C4-2B (cell line): ENCODE measurements around the gene INSIG1.

Experiments used
- H3K27ac ChIP-seq: fragments of 450-650 bp; 2 replicates; pipeline ENCODE4 v1.5.1; 2017
- ZFX ChIP-seq: fragments of 450-650 bp; IDR thresholded peaks from 2 replicates; pipeline ENCODE4 v1.6.1; 2017
- TF ChIP-seq, protein P1 (sequence below): fragments of 450-650 bp; conservative IDR thresholded peaks from 2 replicates; pipeline ENCODE4 v1.5.1; 2017; ENCODE audit warnings: mild to moderate bottlenecking

The INSIG1 gene

DNA sequence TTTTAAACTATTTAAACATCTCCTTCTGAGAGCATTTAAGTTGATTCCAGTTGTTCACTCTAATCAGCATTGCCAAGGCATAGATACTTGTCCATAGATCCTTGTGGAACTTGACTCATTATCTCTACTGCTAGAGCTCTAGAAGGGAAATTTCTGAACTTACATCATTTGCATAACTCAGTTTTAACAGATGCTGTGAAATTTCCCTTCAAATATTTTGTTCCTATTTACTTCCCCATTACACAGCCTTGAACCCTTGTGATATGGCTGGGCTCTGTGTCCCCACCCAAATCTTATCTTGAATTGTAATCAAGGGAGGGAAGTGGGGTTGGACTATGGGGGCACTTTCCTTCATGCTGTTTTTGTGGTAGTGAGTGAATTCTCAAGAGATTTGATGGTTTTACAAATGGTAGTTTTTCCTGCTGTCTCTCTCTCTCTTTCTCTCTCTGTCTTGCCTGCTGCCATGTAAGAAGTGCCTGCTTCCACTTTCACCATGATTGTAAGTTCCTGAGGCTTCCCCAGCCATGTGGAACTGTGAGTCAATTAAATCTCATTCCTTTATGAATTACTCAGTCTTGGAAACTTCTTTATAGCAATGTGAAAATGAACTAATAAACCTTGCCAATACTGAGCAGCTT, 25.4 kb downstream of the INSIG1 start:
- no peak overlapping the region for H3K27ac ChIP-seq
- TF ChIP-seq ZFX, result no peak
- TF ChIP-seq, protein P1, sequence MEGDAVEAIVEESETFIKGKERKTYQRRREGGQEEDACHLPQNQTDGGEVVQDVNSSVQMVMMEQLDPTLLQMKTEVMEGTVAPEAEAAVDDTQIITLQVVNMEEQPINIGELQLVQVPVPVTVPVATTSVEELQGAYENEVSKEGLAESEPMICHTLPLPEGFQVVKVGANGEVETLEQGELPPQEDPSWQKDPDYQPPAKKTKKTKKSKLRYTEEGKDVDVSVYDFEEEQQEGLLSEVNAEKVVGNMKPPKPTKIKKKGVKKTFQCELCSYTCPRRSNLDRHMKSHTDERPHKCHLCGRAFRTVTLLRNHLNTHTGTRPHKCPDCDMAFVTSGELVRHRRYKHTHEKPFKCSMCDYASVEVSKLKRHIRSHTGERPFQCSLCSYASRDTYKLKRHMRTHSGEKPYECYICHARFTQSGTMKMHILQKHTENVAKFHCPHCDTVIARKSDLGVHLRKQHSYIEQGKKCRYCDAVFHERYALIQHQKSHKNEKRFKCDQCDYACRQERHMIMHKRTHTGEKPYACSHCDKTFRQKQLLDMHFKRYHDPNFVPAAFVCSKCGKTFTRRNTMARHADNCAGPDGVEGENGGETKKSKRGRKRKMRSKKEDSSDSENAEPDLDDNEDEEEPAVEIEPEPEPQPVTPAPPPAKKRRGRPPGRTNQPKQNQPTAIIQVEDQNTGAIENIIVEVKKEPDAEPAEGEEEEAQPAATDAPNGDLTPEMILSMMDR, result no peak

DNA sequence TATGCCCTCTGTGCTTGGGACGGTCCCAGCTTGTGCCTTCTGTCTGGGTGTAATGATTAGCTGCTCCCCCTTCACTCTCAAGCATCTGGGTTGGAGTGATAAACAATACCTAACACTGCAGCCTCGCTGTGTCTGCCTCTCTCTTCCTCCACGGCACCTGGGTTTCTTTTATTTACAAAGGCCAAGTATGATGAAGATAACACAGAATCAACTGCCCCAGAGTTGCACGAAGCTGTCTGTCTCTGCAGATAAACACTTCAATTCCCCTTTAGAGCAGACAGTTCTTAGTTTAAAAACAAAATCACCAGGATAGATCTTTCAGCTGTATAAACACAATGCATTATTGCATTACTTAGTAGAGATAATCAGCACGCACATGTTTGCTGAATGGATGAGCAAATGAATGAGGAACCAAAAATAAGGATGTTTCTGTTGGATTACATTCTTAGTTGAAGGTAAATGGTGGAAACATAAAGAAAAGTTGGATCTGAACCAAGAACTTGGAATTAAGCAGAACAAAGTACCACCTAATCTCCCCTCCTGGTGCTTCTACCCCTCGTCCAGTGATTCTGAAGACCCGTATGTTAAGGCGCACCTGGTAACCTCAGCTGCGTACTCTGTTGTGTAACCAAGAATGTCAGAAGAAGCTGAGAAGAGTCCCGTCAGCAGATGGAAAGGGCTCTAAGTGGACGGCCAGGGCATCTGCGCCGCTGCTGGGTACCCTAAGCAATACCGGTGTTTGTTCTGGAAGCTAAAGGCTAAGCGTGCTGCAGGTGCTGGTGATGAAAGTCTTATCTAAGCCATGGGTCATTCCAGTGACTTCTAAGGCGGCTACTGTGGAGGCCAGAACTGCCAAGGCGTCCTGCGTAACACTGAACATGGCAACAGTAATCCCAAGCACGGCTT, 26.6 kb downstream of the INSIG1 start:
- no peak for TF ChIP-seq ZFX
- TF ChIP-seq, protein P1, result no peak

DNA sequence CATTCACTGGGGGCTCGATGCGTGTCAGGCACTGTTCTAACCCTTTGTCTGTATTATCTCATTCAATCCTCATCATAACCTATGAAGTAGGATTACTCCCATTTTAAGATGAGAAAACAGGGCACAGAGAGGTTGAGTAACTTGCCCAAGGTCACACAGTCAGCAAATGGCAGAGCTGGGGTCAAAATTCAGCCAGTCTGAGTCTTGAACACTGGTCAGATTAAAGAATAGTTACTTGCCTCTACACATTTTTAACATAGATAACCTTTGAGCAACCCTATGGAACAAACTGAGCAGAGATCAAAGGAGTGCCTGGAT, 27.2 kb downstream of the INSIG1 start:
- no peak for TF ChIP-seq ZFX
- TF ChIP-seq, protein P1, result no peak
- no peak overlapping the region for H3K27ac ChIP-seq

More for the DNA sequence above, 26.6 kb downstream of the INSIG1 start:
- H3K27ac ChIP-seq, result no peak overlapping the region

DNA sequence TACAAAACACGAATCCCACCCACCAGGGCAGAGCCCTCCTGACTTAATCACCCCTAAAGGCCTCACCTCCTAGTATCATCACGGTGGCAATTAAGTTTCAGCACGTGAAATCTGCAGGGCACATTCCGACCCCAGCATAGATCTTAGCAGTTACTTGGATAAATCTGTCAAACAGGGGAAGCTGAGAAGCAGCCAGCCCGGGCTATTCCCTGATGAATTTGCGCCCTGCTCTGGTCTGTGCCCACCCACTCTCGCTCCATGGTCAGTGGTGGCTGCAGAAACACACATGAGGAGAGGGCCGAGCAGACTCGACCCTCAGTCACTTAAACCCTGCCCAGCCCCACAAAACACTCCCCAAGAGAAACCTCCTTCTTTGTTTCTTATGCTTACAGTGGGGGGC, 28.7 kb downstream of the INSIG1 start:
- H3K27ac ChIP-seq, result no peak overlapping the region
- TF ChIP-seq, protein P1, result no peak
- TF ChIP-seq ZFX, result no peak

DNA sequence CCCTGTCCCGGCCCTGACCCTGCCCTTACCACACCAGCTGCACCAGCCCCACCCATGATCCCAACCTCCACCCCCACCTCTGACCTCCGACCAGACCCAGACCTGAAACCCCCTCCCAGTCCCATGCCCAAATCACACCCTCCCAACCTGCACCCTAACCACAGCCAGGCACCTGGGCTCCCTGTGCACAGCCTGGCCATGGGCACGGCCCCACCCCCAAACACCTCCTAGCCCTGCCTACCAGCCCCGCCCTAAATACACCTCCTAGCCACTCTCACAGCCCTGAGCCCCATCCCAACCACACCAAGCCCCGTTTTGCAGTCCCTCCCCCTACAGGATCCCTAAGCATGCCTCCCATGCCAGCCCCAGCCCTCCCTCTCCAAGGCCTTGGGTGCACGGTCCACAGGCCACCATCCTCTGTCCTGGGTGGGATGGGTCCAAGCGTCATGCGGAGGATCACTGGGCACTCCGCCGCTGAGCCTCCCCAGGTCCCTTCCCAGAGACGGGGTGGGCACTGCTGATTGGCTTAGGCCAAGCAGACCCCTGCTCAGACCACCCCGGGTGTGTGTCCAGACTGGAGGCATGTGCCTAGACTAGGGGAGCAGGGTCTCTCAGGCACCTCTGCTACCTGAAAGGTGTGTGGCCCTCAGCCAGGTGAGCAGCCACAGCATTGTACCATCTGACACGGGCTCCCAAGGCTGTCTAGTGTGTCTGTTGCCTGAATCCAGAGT, 30.1 kb downstream of the INSIG1 start:
- TF ChIP-seq ZFX, result no peak
- TF ChIP-seq, protein P1, result no peak
- no peak overlapping the region for H3K27ac ChIP-seq

DNA sequence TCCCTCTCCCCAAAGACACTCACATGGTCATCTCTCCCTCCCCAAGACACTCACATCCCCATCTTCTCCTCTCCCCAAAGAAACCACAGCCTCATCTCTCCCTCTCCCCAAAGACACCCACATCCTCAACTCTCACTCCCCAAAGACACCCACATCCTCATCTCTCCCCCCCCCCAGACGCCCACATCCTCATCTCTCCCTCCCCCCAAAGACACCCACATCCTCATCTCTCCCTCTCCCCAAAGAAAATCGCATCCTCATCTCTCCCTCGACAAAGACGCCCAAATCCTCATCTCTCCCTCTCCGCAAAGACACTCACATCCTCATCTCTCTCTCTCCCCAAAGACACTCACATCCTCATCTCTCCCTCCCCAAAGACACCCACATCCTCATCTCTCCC, 31.5 kb downstream of the INSIG1 start:
- no peak overlapping the region for H3K27ac ChIP-seq
- no peak for TF ChIP-seq ZFX
- TF ChIP-seq, protein P1, result no peak

DNA sequence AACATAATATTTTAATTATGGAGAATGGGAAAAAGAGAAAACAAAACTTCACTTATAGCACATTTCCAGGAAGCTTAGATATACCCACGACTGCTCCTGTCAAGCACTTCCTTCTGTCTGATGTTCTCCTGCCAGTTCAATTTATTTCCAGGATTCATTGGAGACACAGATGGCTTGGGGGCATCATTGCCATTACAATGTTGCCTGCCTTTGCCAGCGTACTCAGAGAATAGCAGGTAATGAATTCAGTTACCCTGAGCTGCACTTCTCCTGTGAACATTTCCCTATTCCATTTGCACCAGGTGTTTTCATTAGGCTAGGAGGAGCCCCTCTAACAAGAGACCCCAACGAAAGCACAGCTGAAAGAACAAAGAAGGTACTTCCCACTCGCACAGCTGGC, 33.7 kb downstream of the INSIG1 start:
- no peak overlapping the region for H3K27ac ChIP-seq
- TF ChIP-seq ZFX, result no peak
- TF ChIP-seq, protein P1, result no peak
